HG02588 (cell line): ENCODE data around the gene POLN.

ENCODE experiments used
- ATAC-seq: cut with Tn5 transposase; IDR thresholded peaks from one replicate; pipeline ENCODE4 v1.9.1; 2021; ENCODE audit warnings: mild to moderate bottlenecking, moderate library complexity; ENCODE audit not compliant: unreplicated experiment

The POLN gene

GRCh38 chr4:2062808-2063524 is 179.0 kb downstream of the POLN start:
- ATAC-seq: no peak

DNA sequence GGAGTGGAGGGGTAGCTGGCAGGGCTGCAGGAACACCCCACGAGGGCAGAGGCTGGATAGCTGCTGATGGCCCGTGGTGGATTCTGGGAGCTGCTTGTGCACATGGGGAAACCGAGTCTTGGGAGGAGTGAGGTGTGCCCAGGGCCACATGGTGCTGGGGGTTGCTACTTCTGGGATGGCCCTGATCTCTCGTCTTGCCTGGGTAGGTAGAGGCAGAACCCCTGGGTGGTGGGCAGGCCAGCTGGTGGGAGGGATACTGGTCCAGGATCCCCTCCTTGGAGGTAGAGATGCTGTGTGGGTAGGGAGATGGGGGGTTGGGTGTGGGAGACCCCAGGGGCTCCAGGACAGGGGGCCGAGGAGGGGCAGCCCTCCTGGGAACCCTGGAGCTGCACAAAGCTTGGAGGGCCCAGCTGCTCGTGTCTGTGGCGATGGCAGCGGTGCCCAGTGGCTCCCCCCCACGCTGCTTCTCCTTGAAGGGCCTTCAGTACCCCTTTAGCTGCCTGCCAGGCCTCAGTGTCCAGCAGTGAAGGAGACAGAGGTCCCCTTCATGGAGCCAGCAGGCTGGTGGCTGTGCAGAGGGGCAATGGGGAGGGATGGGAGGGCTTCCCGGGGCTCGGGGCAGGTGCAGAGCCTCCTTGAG is 179.6 kb downstream of the POLN start:
- no peak for ATAC-seq

DNA sequence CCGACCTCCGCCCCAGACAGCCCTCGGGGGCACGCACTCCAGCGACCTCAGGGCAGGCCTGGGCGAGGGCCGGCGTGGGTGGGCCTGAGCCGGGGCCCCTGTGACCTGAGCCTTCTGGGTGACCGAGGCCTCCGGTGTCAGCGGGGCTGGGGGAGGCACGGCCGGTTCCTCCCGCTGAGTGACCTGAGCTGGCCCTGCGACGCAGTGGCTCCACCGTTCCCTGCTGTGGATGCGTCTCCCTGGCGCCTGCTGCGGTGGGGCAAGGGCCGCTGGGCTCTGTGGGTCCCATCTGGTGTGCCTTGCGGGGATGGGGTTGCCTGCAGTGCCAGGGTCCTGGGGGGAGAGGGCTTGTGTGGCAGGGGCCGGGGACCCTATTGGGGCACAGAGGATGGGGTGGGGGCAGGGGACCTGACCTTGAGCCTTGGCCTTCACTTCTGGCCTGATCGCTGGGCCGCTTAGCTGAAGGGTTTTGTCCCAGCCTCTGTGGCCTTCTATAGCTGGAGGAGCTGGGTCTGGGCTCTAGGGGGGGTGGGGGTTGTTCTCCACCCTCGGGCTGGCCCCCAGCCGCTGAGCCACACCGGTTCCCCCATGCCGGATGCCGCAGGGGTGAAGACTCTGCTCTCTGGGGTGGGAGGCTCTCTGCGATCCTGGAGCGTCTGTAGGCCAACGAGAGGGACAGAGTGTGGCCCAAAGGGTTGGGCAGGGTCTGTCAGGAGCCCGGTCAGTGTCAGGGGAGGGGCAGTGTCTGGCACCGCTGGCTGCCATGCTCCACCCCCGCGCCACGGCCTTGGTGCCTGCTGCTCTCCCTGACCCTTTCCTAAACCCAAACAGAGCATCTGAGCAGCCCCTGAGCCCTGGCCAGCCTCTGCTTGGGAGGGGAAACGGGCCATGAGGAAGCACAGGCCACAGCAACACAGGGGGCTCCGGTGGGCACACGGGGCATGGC is 180.5 kb downstream of the POLN start:
- no peak for ATAC-seq

DNA sequence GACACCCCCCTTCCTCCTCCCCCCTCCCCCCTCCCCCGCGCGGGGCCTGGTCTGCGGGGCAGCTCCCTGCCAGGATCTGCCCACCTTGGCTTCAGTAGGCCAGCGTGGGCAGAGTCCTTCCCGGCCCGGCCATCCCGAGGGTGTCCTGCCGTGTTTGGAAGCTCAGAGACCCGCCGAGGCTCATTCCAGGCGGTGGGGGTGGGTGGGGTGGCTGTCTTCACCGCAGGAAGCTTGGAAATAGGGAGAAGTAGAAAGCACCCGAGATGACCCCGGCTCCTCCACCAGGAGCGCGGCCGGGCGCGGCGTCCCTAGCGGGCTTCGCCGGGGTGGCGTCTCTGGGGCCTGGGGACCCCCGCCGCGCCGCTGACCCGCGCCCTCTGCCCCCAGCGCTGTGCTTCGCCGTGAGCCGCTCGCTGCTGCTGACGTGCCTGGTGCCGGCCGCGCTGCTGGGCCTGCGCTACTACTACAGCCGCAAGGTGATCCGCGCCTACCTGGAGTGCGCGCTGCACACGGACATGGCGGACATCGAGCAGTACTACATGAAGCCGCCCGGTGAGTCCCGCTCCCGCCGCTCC is 181.2 kb downstream of the POLN start:
- ATAC-seq: no peak

- ATAC-seq: no peak
These were observed 182.0 kb downstream of the POLN start for GRCh38 chr4:2059726-2060602.

- ATAC-seq: no peak
These were observed 182.7 kb downstream of the POLN start, which contains the start of gene NAT8L for GRCh38 chr4:2059046-2059725. TSS of gene NAT8L (plus strand) at chr4:2059327. CDS start at chr4:2059512, 185 bp downstream.

GRCh38 chr4:2058264-2059045 is 183.5 kb downstream of the POLN start:
- no peak for ATAC-seq

- ATAC-seq: no peak
These were observed 184.4 kb downstream of the POLN start for GRCh38 chr4:2057382-2058065.

DNA sequence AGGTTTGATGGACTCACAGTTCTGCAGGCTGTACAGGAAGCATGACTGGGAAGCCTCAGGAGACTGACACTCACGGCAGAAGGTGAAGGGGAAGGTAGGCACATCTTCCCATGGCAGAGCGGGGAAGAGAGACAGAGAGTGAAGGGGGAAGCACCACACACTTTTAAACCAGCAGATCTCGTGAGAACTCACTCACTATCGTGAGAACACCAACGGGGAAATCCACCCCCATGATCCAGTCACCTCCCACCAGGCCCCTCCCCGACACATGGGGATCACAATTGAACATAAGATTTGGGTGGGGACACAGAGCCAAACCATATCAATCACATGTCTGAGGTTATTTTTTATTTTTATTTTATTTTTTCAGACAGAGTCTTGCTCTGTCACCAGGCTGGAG is 187.7 kb downstream of the POLN start:
- ATAC-seq: no peak

DNA sequence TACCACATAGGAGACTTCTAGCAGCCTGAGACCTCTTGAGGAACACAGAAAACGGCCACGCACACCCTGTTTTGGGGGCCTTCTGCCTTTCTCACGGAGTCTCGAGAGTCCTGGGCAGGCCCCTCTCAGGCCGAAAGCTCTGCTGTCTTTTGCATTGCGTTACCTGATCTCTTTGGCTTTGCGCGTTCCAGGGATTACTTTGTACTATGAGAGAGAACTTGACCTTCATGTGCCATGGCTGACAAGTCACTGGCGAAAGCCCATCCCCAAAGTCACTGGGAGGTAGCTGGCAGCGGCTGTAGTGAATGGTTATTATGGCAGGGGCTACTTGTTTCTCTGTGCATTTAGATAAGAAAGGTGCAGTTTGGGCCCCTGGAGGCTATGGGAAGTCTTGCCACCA is 190.8 kb downstream of the POLN start:
- no peak for ATAC-seq

GRCh38 chr4:2049811-2050210 is 192.1 kb downstream of the POLN start:
- ATAC-seq: no peak

GRCh38 chr4:2049381-2049780 is 192.5 kb downstream of the POLN start:
- ATAC-seq: no peak

DNA sequence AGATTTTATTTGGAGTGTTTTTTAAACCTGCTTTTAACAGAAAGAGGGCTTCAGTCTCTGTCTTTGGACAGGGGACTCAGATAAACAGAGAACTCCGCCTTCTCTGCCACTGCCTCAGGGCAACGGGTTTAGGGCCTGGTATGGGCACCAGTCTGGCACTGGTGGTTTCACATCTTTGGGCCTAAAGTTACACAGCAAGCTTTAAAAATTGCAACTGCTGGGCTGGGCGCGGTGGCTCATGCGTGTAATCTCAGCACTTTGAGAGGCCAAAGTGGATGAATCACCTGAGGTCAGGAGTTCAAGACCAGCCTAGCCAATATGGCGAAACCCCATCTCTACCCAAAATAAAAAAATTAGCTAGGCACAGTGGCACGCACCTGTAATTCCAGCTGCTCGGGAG is 193.1 kb downstream of the POLN start:
- no peak for ATAC-seq

GRCh38 chr4:2047781-2048581 is 193.9 kb downstream of the POLN start:
- no peak for ATAC-seq

DNA sequence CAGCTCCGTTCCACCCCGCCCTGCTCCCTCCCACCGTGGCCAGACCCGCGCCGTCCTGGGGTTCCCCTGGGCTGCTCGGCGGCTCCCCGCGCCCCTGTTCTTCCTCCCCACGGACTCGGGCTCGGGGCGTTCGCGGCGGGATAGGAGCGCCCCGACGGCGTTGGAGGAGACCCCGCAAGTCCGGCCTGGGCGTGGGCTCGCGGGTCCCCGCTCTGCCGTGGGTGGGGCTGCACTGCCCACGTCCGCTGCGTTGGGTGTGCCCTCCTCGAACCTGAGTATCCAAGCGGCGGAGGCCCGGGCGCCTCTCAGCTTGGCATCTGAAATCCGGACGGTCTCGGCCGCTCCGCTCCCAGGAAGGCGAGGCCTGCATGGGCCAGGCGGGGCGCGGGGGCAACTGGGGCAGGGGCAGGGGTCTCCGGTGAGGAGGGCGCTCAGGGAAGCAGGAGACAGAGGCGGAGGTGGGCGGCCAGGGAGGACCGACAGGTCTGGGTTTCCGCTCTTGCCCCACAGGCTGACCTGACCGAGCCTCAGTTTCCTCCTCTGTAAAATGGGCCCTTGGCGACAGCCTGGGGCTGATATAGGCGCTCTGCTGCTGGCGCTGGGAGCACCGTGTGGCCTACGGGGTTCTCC is 194.8 kb downstream of the POLN start:
- no peak for ATAC-seq

DNA sequence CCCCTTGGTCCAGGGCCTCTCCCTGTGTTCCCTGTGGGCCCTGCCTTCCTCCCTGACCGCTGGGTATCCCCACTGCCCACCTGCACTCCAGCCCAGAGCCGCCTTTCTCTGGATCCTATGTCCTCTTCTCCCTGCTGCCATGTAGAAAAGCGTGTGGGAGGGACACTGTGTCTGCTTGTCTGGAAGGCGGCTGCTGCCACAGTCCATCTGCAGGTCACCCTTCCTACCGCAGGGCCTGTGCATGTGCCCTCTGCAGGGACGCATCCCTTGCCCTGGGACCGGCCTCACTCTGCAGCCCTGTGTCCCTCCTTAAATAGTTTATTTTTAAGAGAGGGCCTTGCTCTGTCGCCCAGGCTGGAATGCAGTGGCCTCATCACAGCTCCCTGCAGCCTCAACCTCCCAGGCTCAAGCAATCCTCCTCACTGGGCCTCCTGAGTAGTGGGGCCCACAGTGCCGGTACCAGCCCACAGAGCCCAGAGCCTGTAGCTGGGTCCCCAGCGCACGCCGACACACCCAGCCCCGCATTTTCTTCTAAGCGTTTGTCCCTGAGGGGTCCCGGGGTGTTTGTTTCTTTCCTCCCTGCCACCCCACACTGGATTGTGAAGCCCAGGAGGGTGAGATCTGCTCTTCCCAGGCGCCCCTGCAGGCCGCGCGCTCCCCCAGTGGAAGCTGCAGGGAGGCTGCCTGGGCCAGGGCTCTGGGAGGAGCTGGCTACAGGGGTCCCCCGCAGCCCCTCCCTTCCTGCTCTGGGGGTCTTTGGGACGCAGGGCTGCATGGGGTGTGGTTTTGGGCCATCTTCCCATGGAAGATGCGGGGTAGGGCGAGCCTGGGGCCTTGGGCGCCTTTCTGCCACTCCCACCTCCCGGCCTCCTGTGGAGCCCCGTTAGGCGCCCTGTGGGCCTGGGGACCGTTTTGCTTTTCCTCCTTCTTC is 195.6 kb downstream of the POLN start:
- ATAC-seq: no peak
